ENCODE data around the gene STYXL1.

The STYXL1 gene

DNA sequence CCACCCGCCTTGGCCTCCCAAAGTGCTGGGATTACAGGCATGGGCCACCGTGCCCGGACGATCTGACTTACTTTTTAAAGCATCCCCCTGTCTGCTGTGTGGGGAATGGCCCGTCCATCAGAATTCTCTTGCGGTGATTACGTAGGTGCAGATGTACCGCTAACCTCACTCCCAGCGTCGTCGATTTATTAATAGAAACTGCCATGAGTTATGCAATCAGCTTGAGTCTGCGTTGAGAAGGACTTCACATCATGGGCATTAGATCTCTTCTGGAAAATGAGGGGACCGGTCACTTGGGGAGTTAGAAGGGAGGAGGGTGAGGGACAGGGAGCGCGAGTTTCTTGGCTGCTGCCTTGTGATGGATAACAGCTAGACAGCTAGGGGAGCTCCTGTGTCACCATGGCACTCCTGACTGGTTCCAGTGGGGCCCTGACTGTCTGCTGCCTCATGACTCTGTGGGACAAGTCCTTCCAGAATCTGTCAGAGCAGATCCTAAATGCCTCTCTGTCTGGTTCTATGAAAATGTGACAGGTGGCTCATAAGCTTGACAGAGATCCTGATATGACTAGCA, 97.6 kb downstream of the STYXL1 start:
- DNase-seq = no peak

DNA sequence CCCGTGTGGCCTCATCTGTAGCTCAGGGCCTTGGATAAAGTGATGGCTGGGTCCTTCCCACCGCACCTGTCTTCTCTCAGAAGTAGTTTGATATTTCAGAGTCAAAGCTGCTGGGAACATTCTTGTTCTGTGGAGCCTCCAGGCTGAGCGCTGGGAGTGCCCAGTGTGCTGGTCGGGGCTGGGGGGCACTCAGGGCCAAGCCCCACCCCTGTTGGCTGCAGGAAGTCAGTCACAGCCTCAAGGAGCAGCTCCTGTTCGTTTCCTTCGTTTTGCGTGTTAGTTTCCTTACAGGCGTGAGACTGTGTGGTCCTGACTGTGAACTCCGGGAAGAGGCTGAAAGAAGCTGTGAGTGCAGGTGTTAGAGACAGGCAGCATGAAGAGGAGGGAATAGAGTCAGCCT, 99.6 kb downstream of the STYXL1 start:
- no peak for DNase-seq
